Endometrium (tissue), 2 donors: Measurements from ENCODE around the gene ZEB2.

Experiments
- FAIRE-seq: peaks from 2 replicates; lab custom pipeline; 2012; peaks lifted over from hg19 to GRCh38; lab: Jason Lieb, UNC
- donor health status: control.
- donor health status: control.

The ZEB2 gene

GRCh38 chr2:144349674-144350073 is 170.2 kb downstream of the ZEB2 start:
- FAIRE-seq, result no peak

GRCh38 chr2:144348846-144349245 is 171.1 kb downstream of the ZEB2 start:
- no peak for FAIRE-seq

- FAIRE-seq, result no peak
Observed at GRCh38 chr2:144346229-144346628, 173.7 kb downstream of the ZEB2 start.

- no peak for FAIRE-seq
Observed at GRCh38 chr2:144343145-144343544, 176.8 kb downstream of the ZEB2 start.

- FAIRE-seq, result no peak
Observed at GRCh38 chr2:144341538-144341937, 178.4 kb downstream of the ZEB2 start.

GRCh38 chr2:144339048-144339447 is 180.9 kb downstream of the ZEB2 start:
- no peak for FAIRE-seq

GRCh38 chr2:144334551-144334950 is 185.4 kb downstream of the ZEB2 start:
- no peak for FAIRE-seq
